SK-N-MC (cell line): ENCODE measurements around the gene SLC2A6.

Source experiments
- EZH2 ChIP-seq: fragments of 200-600 bp; sonication (generic); IDR thresholded peaks from one replicate; pipeline ENCODE4 v1.6.1; 2017; ENCODE audit warnings: antibody characterized with exemption
- FOXP2 ChIP-seq: optimal IDR thresholded peaks from 2 replicates; pipeline ENCODE3; 2011; ENCODE audit warnings: mild to moderate bottlenecking, moderate library complexity; ENCODE audit not compliant: insufficient read depth; ENCODE audit errors: extremely low read length, control extremely low read depth
- POLR2AphosphoS5 ChIP-seq: IDR thresholded peaks from 2 replicates; pipeline ENCODE4 v1.6.1; 2012; ENCODE audit warnings: mild to moderate bottlenecking, low read depth, low read length, borderline replicate concordance

GRCh38 chr9:133484671-133485437 lies 6.0 kb upstream of the SLC2A6 start:
- TF ChIP-seq POLR2AphosphoS5 (no peak), EZH2 (no peak), FOXP2 (no peak)
